ENCODE measurements around the gene KRTAP10-11. TPM values are rescaled to one million over a fixed set of nuclear protein-coding genes. Genes with fewer than 3 reads are reported as not detected.

KRTAP10-11 gene
- total and polyA plus RNA-seq, 4 donors: not detected

GRCh38 chr21:44611551-44611950 lies 34.7 kb upstream of the KRTAP10-11 start:
- H3K27ac ChIP-seq (ENCODE audit: low read depth in 1 of 2, low read length in 2 of 2): no peak overlapping the region
- no peak overlapping the region for H3K4me3 ChIP-seq (ENCODE audit: low read depth in 1 of 3, low read length in 3 of 3)
- H3K9me3 ChIP-seq (ENCODE audit: control insufficient read depth in 4 of 4, low read length in 3 of 4): peaks cover 0 to 11% (median 1%) of the 10 kb centered on the region in 4 donors
- no peak for TF ChIP-seq RXRA (IDR thresholded peaks at IDR 0.05)
- no peak for TF ChIP-seq ATF3 (IDR thresholded peaks at IDR 0.05)
- TF ChIP-seq JUND (IDR thresholded peaks at IDR 0.05): no peak
- TF ChIP-seq RAD21 (IDR thresholded peaks at IDR 0.05): no peak
- no peak for TF ChIP-seq REST (IDR thresholded peaks at IDR 0.05)
- no peak for TF ChIP-seq FOXA1 (IDR thresholded peaks at IDR 0.05)
- TF ChIP-seq CTCF (IDR thresholded peaks at IDR 0.05; ENCODE audit: low read depth, low read length, missing input control): no peak
- no peak for TF ChIP-seq EGR1 (IDR thresholded peaks at IDR 0.05; ENCODE audit: low read depth in 2 of 2)
- no peak for TF ChIP-seq GABPA (IDR thresholded peaks at IDR 0.05 in 1 of 2, conservative IDR thresholded peaks at IDR 0.05 in 1 of 2)
- TF ChIP-seq NR2F2 (IDR thresholded peaks at IDR 0.05): no peak
- TF ChIP-seq HNF4G (IDR thresholded peaks at IDR 0.05): no peak
- no peak for TF ChIP-seq YY1 (IDR thresholded peaks at IDR 0.05)
- no peak for TF ChIP-seq TAF1 (conservative IDR thresholded peaks at IDR 0.05)
- no peak for TF ChIP-seq HNF4A (conservative IDR thresholded peaks at IDR 0.05)
- no peak for TF ChIP-seq MAX (IDR thresholded peaks at IDR 0.05)
- H3K27me3 ChIP-seq (ENCODE audit: control insufficient read depth in 4 of 4, insufficient read depth in 4 of 4, low read length in 3 of 4): no peaks in the 10 kb centered on the region
- no peaks in the 10 kb centered on the region for H3K36me3 ChIP-seq (ENCODE audit: control insufficient read depth in 4 of 4, insufficient read depth in 3 of 4, low read depth in 1 of 4, low read length in 3 of 4)
- no peak for DNase-seq (ENCODE audit: low spot score)
- no peaks in the 10 kb centered on the region for H3K4me1 ChIP-seq (ENCODE audit: control insufficient read depth in 4 of 4, insufficient read depth in 4 of 4, low read length in 3 of 4)
- H3K9ac ChIP-seq (ENCODE audit: low read depth in 1 of 2, low read length in 2 of 2): no peak overlapping the region
- WGBS: 82% methylated on average over 4 of the region's 4 CpGs

GRCh38 chr21:44612029-44612486 lies 34.2 kb upstream of the KRTAP10-11 start, which contains the start of gene KRTAP10-8:
Gene KRTAP10-8 (plus strand): TSS chr21:44612079. CDS start chr21:44612101, 22 bp downstream.
- Histone ChIP-seq H3K27me3 (ENCODE audit: control insufficient read depth in 4 of 4, insufficient read depth in 4 of 4, low read length in 3 of 4) (no peaks in the 10 kb centered on the region), H3K9ac (ENCODE audit: low read depth in 1 of 2, low read length in 2 of 2) (no peak within 1 kb of the TSS), H3K36me3 (ENCODE audit: control insufficient read depth in 4 of 4, insufficient read depth in 3 of 4, low read depth in 1 of 4, low read length in 3 of 4) (no peaks in the 10 kb centered on the region), H3K27ac (ENCODE audit: low read depth in 1 of 2, low read length in 2 of 2) (no peak within 1 kb of the TSS), H3K4me1 (ENCODE audit: control insufficient read depth in 4 of 4, insufficient read depth in 4 of 4, low read length in 3 of 4) (no peaks in the 10 kb centered on the region), H3K9me3 (ENCODE audit: control insufficient read depth in 4 of 4, low read length in 3 of 4) (peaks cover 0 to 11% (median 1%) of the 10 kb centered on the region in 4 donors), H3K4me3 (ENCODE audit: low read depth in 1 of 3, low read length in 3 of 3) (no peak within 1 kb of the TSS)
- no peak for TF ChIP-seq FOXA2 (IDR thresholded peaks at IDR 0.05)
- no peak for TF ChIP-seq RXRA (IDR thresholded peaks at IDR 0.05)
- 88% methylated on average over 8 of the region's 8 CpGs for WGBS
- no peak for DNase-seq (ENCODE audit: low spot score)

All from liver (tissue), 9 donors.